ENCODE data around the gene TOMM7. TPM values are rescaled to one million over a fixed set of nuclear protein-coding genes. Genes with fewer than 3 reads are reported as not detected.
A peak's percentile ranks its signal among the peaks of the same experiment; 100 is the strongest.
"Not testable (repeated sequence)": the region's sequence is repeated elsewhere in the genome, so short reads cannot be mapped to it uniquely, and the experiment has no call there.

The TOMM7 gene
- total RNA-seq, 3 donors from 2014 or later (not counting 1 experiment from before 2014, with no cell fraction given), result 194 to 286 (median 269) TPM

DNA sequence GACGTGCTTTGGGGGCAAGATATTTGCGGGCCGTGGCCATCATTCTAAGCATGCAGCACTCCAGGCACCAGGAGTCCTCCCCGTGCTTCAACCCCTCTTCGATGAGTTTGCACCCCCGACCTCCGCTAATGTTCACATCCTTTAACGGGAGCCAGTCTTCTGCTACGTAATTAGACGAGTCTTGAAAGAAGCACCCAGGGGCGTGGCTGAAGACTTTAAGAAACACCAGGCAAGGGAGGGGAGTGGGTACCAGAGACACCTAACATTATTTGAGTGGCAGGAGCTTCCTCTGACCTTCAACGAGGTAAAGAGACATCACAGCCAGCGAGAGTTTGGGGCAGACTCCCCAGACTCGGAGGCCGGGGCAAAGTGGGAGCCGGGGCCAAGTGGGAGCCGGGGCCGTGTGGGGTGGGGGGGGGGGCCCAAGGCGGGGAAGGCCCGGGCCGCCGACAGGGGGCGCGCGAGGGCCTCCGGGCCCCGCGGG is 31.1 kb upstream of the TOMM7 start:
- TF ChIP-seq, protein P1, sequence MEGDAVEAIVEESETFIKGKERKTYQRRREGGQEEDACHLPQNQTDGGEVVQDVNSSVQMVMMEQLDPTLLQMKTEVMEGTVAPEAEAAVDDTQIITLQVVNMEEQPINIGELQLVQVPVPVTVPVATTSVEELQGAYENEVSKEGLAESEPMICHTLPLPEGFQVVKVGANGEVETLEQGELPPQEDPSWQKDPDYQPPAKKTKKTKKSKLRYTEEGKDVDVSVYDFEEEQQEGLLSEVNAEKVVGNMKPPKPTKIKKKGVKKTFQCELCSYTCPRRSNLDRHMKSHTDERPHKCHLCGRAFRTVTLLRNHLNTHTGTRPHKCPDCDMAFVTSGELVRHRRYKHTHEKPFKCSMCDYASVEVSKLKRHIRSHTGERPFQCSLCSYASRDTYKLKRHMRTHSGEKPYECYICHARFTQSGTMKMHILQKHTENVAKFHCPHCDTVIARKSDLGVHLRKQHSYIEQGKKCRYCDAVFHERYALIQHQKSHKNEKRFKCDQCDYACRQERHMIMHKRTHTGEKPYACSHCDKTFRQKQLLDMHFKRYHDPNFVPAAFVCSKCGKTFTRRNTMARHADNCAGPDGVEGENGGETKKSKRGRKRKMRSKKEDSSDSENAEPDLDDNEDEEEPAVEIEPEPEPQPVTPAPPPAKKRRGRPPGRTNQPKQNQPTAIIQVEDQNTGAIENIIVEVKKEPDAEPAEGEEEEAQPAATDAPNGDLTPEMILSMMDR (IDR thresholded peaks at IDR 0.05), result no peak
- Histone ChIP-seq H3K4me3 (ENCODE audit: low read length) (peak overlapping the region; percentile 62), H3K9me3 (ENCODE audit: control insufficient read depth, insufficient read depth, low read length) (no peaks in the 10 kb centered on the region), H3K27ac (ENCODE audit: low read length) (peak overlapping the region; percentile 76), H3K4me1 (ENCODE audit: control insufficient read depth, insufficient read depth, low read length) (peaks cover 20% of the 10 kb centered on the region), H3K27me3 (ENCODE audit: control insufficient read depth, insufficient read depth, low read length) (no peaks in the 10 kb centered on the region), H3K36me3 (ENCODE audit: control insufficient read depth, insufficient read depth, low read length) (peaks cover under 1% of the 10 kb centered on the region)
- peaks cover 6% of the 10 kb centered on the region for H3K36me3 Mint-ChIP-seq
- H3K4me3 Mint-ChIP-seq, result peak overlapping the region; percentile 93
- H3K27ac Mint-ChIP-seq, result peak overlapping the region; percentile 74 to 93
- H3K4me1 Mint-ChIP-seq, result peaks cover 16 to 20% of the 10 kb centered on the region in 2 donors
- H3K27me3 Mint-ChIP-seq (ENCODE audit: low read depth in 2 of 2), result no peaks in the 10 kb centered on the region
- DNase-seq (peak in 1 of 2 donors; percentile 80), ATAC-seq (peak; percentile 45 to 50 (median 47))
- WGBS (ENCODE audit: insufficient coverage), result 8% methylated on average over 27 of the region's 28 CpGs
- H3K9me3 Mint-ChIP-seq, result no peaks in the 10 kb centered on the region
- intact Hi-C loops (cut with micrococcal nuclease), result loop anchor here (1.0 kb wide), 3 partner anchors 31 to 202 kb away; partner anchors contain the start of genes HYCC1 and TOMM7

DNA sequence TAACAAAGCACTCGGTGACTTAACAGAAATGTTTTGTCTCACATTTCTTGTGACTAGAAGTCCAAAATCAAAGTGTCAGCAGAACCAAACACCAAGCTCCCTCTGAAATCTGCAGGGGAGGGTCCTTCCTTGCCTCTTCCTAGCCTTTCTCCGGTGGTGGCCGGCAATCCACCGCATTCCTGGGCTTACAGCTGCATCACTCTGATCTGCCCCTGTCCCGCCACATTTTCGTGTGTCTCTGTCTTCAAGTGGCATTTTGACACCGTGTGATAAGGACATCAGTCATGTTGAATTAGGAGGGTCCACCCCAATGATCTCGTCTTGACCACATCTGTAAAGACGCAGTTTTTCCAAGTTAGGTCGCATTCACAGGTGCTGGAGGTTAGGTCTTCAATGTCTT is 30.5 kb upstream of the TOMM7 start:
- Mint-ChIP-seq H3K27me3 (ENCODE audit: low read depth in 2 of 2) (no peaks in the 10 kb centered on the region), H3K9me3 (no peaks in the 10 kb centered on the region), H3K4me1 (peaks cover 16 to 20% of the 10 kb centered on the region in 2 donors), H3K27ac (peak overlapping the region; percentile 74 to 93), H3K36me3 (peaks cover under 1% of the 10 kb centered on the region), H3K4me3 (peak overlapping the region; percentile 93)
- DNase-seq (no peak), ATAC-seq (no peak)
- H3K4me3 ChIP-seq (ENCODE audit: low read length), result no peak overlapping the region
- WGBS (ENCODE audit: insufficient coverage), result 93% methylated on average over 10 of the region's 10 CpGs
- peaks cover 20% of the 10 kb centered on the region for H3K4me1 ChIP-seq (ENCODE audit: control insufficient read depth, insufficient read depth, low read length)
- H3K36me3 ChIP-seq (ENCODE audit: control insufficient read depth, insufficient read depth, low read length), result no peaks in the 10 kb centered on the region
- H3K27ac ChIP-seq (ENCODE audit: low read length), result peak overlapping the region; percentile 58
- no peaks in the 10 kb centered on the region for H3K27me3 ChIP-seq (ENCODE audit: control insufficient read depth, insufficient read depth, low read length)
- no peaks in the 10 kb centered on the region for H3K9me3 ChIP-seq (ENCODE audit: control insufficient read depth, insufficient read depth, low read length)
- TF ChIP-seq, protein P1 (IDR thresholded peaks at IDR 0.05), result no peak
- intact Hi-C loops (cut with micrococcal nuclease), result loop anchor here (1.0 kb wide), 1 partner anchor 31 kb away; the partner anchor contains the start of gene TOMM7

DNA sequence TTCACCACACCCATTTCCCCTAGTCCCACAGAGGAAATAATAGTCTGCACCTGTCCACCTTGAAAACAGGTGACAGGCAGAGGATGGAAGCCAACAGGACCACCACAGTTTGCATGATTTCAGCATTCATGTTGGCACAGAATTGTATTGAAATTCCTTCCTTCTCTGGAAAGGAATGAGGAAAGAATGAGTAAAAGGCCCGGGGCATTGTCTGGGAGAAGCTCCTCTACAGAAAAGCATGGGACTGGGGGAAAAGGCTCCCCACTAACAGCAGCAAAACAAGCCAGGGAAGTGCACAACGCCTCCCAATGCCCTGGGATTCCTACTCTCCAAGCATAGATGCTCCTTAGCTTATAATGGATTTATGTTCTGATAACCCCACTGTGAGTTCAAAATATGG is 28.5 kb upstream of the TOMM7 start:
- Histone ChIP-seq H3K27ac (ENCODE audit: low read length) (no peak overlapping the region), H3K9me3 (ENCODE audit: control insufficient read depth, insufficient read depth, low read length) (no peaks in the 10 kb centered on the region), H3K4me3 (ENCODE audit: low read length) (no peak overlapping the region), H3K4me1 (ENCODE audit: control insufficient read depth, insufficient read depth, low read length) (peaks cover 20% of the 10 kb centered on the region), H3K36me3 (ENCODE audit: control insufficient read depth, insufficient read depth, low read length) (no peaks in the 10 kb centered on the region), H3K27me3 (ENCODE audit: control insufficient read depth, insufficient read depth, low read length) (no peaks in the 10 kb centered on the region)
- no peak for DNase-seq
- intact Hi-C loops (cut with micrococcal nuclease), result no loop called here
- Mint-ChIP-seq H3K36me3 (no peaks in the 10 kb centered on the region), H3K4me1 (peaks cover 15 to 16% of the 10 kb centered on the region in 2 donors), H3K9me3 (no peaks in the 10 kb centered on the region), H3K27ac (no peak overlapping the region), H3K4me3 (no peak overlapping the region), H3K27me3 (ENCODE audit: low read depth in 2 of 2) (no peaks in the 10 kb centered on the region)
- no peak for ATAC-seq
- TF ChIP-seq, protein P1 (IDR thresholded peaks at IDR 0.05), result no peak
- 67% methylated on average over 1 of the region's 2 CpGs for WGBS (ENCODE audit: insufficient coverage)

DNA sequence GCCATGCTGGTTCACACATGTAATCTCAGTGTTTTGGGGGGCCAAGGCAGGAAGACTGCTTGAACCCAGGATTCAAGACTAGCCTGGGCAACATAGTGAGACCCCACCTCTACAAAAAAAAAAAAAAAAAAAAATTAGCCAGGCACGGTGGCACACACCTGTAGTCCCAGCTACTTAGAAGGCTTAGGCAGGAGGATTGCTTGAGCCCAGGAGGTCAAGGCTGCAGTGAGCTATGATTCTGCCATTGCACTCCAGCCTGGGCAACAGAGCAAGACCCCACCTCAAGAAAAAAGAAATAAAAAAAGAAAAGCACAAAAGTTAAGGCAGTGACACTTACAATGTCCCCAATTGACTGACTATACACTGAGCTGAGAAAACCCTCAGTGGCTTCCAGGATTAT is 27.7 kb upstream of the TOMM7 start:
- not testable (repeated sequence) for ATAC-seq; H3K36me3 ChIP-seq (ENCODE audit: control insufficient read depth, insufficient read depth, low read length)
- 67% methylated on average over 1 of the region's 1 CpG for WGBS (ENCODE audit: insufficient coverage)

More for the DNA sequence above, 27.7 kb upstream of the TOMM7 start:
- H3K4me3 ChIP-seq (ENCODE audit: low read length); H3K9me3 Mint-ChIP-seq; DNase-seq; H3K27me3 ChIP-seq (ENCODE audit: control insufficient read depth, insufficient read depth, low read length); H3K4me3 Mint-ChIP-seq; H3K27ac Mint-ChIP-seq; H3K36me3 Mint-ChIP-seq; intact Hi-C loops (cut with micrococcal nuclease); H3K9me3 ChIP-seq (ENCODE audit: control insufficient read depth, insufficient read depth, low read length); H3K27ac ChIP-seq (ENCODE audit: low read length); H3K27me3 Mint-ChIP-seq (ENCODE audit: low read depth in 2 of 2): not testable (repeated sequence)
- H3K4me1 ChIP-seq (ENCODE audit: control insufficient read depth, insufficient read depth, low read length), result peaks cover 15% of the 10 kb centered on the region
- peaks cover 15 to 16% of the 10 kb centered on the region in 2 donors for H3K4me1 Mint-ChIP-seq

Measured in natural killer cell (primary cell).